ENCODE results near the gene ZNF593.

Gene ZNF593

DNA sequence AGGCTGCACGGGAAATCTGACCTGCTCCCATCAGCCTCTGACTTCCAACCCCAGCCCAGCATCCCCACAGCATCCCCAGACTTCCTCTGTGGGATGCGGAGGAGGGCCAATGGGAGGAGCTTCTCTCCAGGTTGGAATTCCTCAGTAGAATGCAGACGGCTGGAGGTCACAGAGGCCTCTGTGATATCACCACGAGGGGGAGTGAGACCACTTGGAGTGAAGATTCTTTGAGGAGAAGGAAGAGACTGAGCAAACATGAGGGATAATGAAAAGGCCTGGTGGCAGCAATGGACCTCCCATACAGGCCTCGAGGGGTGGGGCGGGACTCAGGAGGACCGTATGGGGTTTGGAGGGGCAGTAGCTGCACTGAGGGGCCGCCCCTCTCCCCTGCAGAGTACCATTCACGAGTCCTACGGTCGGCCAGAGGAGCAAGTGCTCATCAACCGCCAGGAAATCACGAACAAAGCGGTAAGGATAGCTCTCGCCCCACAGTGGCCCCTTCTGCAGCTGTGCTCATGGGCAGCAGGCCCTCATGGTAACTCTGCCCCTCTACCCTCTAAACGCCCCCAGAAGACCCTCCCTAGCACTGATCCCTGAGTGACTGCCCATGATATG, 20.8 kb downstream of the ZNF593 start, which contains the start of gene CATSPER4:
CATSPER4 (plus strand) TSS at position 230 of the 615 bp plus-strand sequence; CDS start at position 256, 26 bp downstream.
- DNase-seq = peak; percentile 70
- in situ Hi-C loops (cut with MboI; ENCODE audit: low pct_unique_long_range_greater_than_20kb, low sequenced_read_pairs) = no loop called here

- DNase-seq = no peak
- in situ Hi-C loops (cut with MboI; ENCODE audit: low pct_unique_long_range_greater_than_20kb, low sequenced_read_pairs) = no loop called here
Measured at GRCh38 chr1:26191739-26192138, 22.0 kb downstream of the ZNF593 start.

GRCh38 chr1:26195805-26196204, 26.1 kb downstream of the ZNF593 start:
- in situ Hi-C loops (cut with MboI; ENCODE audit: low pct_unique_long_range_greater_than_20kb, low sequenced_read_pairs) = no loop called here

GRCh38 chr1:26197301-26197700, 27.6 kb downstream of the ZNF593 start:
- in situ Hi-C loops (cut with MboI; ENCODE audit: low pct_unique_long_range_greater_than_20kb, low sequenced_read_pairs) = no loop called here
- DNase-seq = no peak

More at GRCh38 chr1:26195805-26196204, 26.1 kb downstream of the ZNF593 start:
- no peak for DNase-seq

- no peak for DNase-seq
- in situ Hi-C loops (cut with MboI; ENCODE audit: low pct_unique_long_range_greater_than_20kb, low sequenced_read_pairs) = no loop called here
Measured at GRCh38 chr1:26197813-26198212, 28.1 kb downstream of the ZNF593 start.

GRCh38 chr1:26200413-26200812, 30.7 kb downstream of the ZNF593 start:
- in situ Hi-C loops (cut with MboI; ENCODE audit: low pct_unique_long_range_greater_than_20kb, low sequenced_read_pairs) = no loop called here
- DNase-seq = no peak

DNA sequence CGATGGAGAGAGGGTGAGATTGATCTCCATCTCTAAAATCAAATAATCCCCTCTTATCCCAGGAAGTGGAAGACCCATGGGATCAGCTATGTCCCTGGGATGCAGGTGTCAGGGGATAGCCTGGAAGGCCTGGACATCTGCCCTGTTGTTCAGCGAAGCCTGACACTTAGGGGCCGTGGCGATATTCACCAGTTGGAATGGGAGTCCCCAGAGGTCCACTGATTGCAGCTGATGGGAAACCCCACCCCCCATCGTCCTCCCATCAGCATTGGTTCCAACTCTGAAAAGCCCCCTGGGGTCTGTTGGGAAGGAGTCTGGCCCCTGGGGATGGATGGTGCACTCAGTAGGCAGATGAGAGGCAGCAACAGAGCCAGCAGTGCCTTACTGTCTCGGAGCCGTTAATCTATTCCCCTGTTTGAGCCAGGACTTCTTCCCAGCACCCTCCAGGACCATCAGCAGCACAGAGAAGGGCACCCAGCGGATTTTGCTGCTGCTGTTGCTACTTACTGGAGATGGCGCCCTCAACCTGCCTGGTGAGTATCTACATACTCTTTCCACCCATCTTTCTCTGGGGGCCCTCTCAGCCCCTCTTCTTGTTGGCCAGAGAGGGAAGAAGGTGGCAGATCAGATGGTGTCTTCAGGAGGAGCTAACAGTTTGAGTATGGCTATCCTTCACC, 34.1 kb downstream of the ZNF593 start:
- in situ Hi-C loops (cut with MboI; ENCODE audit: low pct_unique_long_range_greater_than_20kb, low sequenced_read_pairs) = no loop called here
- DNase-seq = no peak

- no peak for DNase-seq
- in situ Hi-C loops (cut with MboI; ENCODE audit: low pct_unique_long_range_greater_than_20kb, low sequenced_read_pairs) = no loop called here
Measured at GRCh38 chr1:26210147-26210870, 40.6 kb downstream of the ZNF593 start.

GRCh38 chr1:26212726-26213125, 43.0 kb downstream of the ZNF593 start:
- in situ Hi-C loops (cut with MboI; ENCODE audit: low pct_unique_long_range_greater_than_20kb, low sequenced_read_pairs) = no loop called here
- no peak for DNase-seq

GRCh38 chr1:26213335-26213905, 43.7 kb downstream of the ZNF593 start:
- DNase-seq = no peak
- in situ Hi-C loops (cut with MboI; ENCODE audit: low pct_unique_long_range_greater_than_20kb, low sequenced_read_pairs) = no loop called here

DNA sequence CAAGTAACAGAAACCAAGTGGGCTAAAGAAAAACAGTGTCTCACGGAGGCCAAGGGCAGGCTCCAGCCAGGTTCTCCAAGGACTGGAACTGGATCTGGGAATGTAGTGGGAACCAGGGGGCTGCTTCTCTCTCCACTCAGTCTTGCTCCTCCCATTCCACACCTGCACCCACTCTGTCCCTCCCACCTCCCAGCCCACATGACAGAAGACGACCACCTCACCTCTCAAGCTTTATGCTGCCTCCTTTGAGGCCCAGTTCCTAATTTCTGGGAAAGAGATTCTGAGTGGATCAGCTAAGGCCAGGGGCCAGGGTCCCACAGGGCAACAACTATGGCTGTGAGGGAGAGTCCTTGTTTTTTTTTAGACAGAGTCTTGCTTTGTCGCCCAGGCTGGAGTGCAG, 45.5 kb downstream of the ZNF593 start:
- in situ Hi-C loops (cut with MboI; ENCODE audit: low pct_unique_long_range_greater_than_20kb, low sequenced_read_pairs) = no loop called here
- no peak for DNase-seq

DNA sequence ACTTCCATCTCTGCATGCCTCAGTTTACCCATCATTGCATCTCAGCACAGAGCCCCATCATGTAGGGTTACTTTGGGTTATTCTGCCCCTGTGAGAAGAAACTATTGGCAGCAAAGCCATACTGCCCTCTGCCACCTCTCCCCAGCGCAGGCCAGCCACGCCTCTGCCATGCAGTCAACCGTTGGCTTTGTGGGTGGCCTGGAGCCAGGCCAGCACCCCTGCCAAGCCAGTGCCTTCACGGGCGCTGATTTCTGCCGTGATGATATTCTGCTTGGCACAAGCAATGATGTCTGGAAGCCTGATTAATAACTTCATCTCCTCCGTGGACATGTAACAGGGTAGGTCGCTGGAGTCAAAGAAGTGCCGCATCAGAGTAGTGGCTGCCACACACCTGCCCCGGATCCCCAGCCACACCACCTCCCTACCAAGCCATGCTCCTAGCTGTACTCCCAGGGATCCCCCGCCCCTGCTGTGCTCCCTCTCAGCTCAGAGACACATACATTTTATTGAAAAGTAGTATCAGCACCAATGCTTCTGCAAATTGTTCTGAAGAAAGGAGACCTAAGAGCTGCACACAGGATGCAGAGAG, 49.3 kb downstream of the ZNF593 start:
- in situ Hi-C loops (cut with MboI; ENCODE audit: low pct_unique_long_range_greater_than_20kb, low sequenced_read_pairs) = no loop called here
- DNase-seq = no peak
